ENCODE data around the gene HACD3.

HACD3 gene

GRCh38 chr15:65619626-65620290 is 89.5 kb downstream of the HACD3 start:
- in situ Hi-C loops (cut with MboI; ENCODE audit: low pct_unique_long_range_greater_than_20kb, low sequenced_read_pairs, unreplicated experiment), result no loop called here
- TF ChIP-seq CTCF (IDR thresholded peaks at IDR 0.05; ENCODE audit: extremely low read depth, insufficient read depth, missing control alignments), result no peak
- DNase-seq (ENCODE audit: low spot score), result no peak

DNA sequence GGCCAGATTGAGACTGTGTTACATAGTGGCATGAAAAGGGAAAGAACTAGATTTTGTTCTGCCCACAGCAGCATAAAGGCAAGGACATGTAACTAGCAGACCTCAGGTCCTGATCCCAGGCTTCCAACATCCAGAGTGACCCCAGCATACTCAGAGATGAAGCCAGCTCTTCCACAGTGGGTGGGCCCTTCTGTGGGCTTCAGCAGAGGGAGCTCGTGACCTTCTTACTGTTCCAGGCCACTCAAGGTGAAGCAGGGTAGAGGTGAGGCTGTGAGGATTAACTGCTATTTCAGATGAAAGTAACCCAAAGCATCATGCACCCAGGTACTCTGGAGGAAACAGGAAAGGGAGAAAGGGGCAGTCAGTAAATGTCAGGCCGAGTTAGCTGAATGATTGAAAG is 90.6 kb downstream of the HACD3 start:
- in situ Hi-C loops (cut with MboI; ENCODE audit: low pct_unique_long_range_greater_than_20kb, low sequenced_read_pairs, unreplicated experiment), result no loop called here
- TF ChIP-seq CTCF (IDR thresholded peaks at IDR 0.05; ENCODE audit: extremely low read depth, insufficient read depth, missing control alignments), result no peak
- no peak for DNase-seq (ENCODE audit: low spot score)

DNA sequence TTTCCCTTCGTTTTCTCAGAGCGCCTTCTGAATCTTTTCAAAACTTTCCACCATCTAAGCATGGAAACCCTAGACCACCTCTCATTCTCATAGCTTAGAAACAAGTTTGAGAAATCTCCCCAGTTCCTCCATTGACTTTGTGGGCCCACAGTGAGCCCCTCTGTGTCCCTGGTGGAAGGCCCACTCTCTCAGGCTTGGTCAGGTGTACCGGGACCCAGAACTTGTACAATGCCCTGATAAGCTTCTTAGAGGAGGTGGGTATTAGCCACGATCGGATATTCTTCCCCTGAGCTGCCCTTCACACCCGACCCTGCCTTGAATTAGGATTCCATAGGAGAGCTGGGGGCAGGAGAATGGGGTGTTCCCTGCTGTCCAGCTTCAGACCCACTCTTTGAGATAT is 91.4 kb downstream of the HACD3 start, which contains the start of gene SLC24A1:
Gene SLC24A1 (plus strand): TSS at position 301 of the 400 bp plus-strand sequence. CDS start 2,143 bp downstream, outside the sequence.
- TF ChIP-seq CTCF (IDR thresholded peaks at IDR 0.05; ENCODE audit: extremely low read depth, insufficient read depth, missing control alignments), result no peak
- no peak for DNase-seq (ENCODE audit: low spot score)
- in situ Hi-C loops (cut with MboI; ENCODE audit: low pct_unique_long_range_greater_than_20kb, low sequenced_read_pairs, unreplicated experiment), result no loop called here

GRCh38 chr15:65623103-65623502 is 92.8 kb downstream of the HACD3 start:
- in situ Hi-C loops (cut with MboI; ENCODE audit: low pct_unique_long_range_greater_than_20kb, low sequenced_read_pairs, unreplicated experiment), result no loop called here
- DNase-seq (ENCODE audit: low spot score), result no peak
- TF ChIP-seq CTCF (IDR thresholded peaks at IDR 0.05; ENCODE audit: extremely low read depth, insufficient read depth, missing control alignments), result no peak

GRCh38 chr15:65626856-65627255 is 96.6 kb downstream of the HACD3 start:
- TF ChIP-seq CTCF (IDR thresholded peaks at IDR 0.05; ENCODE audit: extremely low read depth, insufficient read depth, missing control alignments), result no peak
- in situ Hi-C loops (cut with MboI; ENCODE audit: low pct_unique_long_range_greater_than_20kb, low sequenced_read_pairs, unreplicated experiment), result no loop called here
- DNase-seq (ENCODE audit: low spot score), result no peak
